Hematopoietic multipotent progenitor cell treated with erythropoietin and hydrocortisone succinate and interleukin-3 and kit ligand, for 4 days (in vitro differentiated cells): ENCODE results near the gene TCHP.

Source experiments
- DNase-seq: peaks from one replicate; pipeline ENCODE4 v3.0.0-alpha.2; 2015

The TCHP gene

DNA sequence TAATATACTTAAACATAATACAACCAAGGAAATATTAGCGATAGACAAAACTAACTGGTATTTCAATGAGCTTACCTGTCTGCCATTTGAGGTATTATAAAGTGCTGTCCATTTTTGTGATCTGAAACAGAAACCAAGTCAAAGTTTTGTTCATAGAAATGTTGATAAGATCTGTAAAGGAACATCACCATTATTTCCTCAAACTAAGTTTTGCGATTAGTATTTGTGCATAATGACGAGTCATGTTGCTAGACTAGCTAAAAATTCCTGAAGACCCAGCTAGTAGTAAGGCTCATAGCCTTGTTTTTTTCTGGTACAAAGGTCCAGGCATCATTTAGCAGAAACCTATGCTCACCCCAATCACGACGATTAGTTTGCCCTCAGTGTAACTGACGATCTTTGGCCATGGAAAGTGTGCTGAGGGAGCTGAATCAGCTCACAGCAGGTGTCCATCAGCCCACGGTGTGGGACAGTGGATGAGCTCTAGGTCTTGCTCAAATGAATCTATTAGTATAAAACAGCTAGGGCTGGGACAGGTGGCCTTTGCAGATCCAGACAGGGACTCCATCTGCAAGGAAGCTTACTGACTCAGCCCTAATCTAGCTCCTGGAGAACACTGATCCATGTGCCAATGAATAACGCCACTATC, 67.4 kb downstream of the TCHP start:
- DNase-seq, result no peak
